Caco-2 (cell line): ENCODE results near the gene NHERF2. TPM values are rescaled to one million over a fixed set of nuclear protein-coding genes. Genes with fewer than 3 reads are reported as not detected.

Source experiments
- BruUV-seq: library from RNA; stranded (reverse); fragments of 400-500 nt; replicated peaks from 2 replicates; lab custom pipeline; 2021; lab: Mats Ljungman, UMichigan
- CTCF ChIA-PET: fragments of 300-600 bp; sonication (Branson Sonifier 250); formaldehyde crosslinking; loops from one replicate; lab custom pipeline; 2022; ENCODE audit warnings: antibody characterized with exemption; lab: Charles Lee
- POLR2A ChIA-PET: fragments of 300-600 bp; sonication (Branson Sonifier 250); formaldehyde crosslinking; loops from one replicate; lab custom pipeline; 2022; ENCODE audit warnings: antibody characterized with exemption; lab: Charles Lee
- DNase-seq, 2 experiments: peaks; one replicate each; pipeline versions ENCODE4 v3.0.0 to v3.0.0-alpha.2; 2020 to 2022
- H3K27me3 ChIP-seq: replicated peaks from 2 replicates; pipeline ENCODE4 v1.6.0; 2011; ENCODE audit warnings: low read length; ENCODE audit not compliant: control insufficient read depth, insufficient read depth
- H3K36me3 ChIP-seq: 2 replicates; pipeline ENCODE4 v1.5.1; 2011; ENCODE audit warnings: low read length; ENCODE audit not compliant: control insufficient read depth, insufficient read depth
- H3K4me1 ChIP-seq: fragments of 250-450 bp; sonication (Bioruptor Pico); 2 replicates; pipeline ENCODE4 v1.5.1; 2020; ENCODE audit warnings: mild to moderate bottlenecking
- H3K4me3 ChIP-seq: 2 replicates; pipeline ENCODE4 v1.5.1; 2011; ENCODE audit warnings: low read depth, mild to moderate bottlenecking, control low read depth, low read length
- H3K9me3 ChIP-seq: fragments of 250-450 bp; sonication (Bioruptor Pico); 2 replicates; pipeline ENCODE4 v1.5.1; 2020; ENCODE audit warnings: mild to moderate bottlenecking, moderate library complexity
- H3K27ac Mint-ChIP-seq: one replicate; pipeline ENCODE4 v1.8.0; 2022; ENCODE audit warnings: mixed read lengths; ENCODE audit not compliant: unreplicated experiment
- H3K27me3 Mint-ChIP-seq: one replicate; pipeline ENCODE4 v1.8.0; 2022; ENCODE audit warnings: mixed read lengths; ENCODE audit not compliant: insufficient read depth, unreplicated experiment
- H3K36me3 Mint-ChIP-seq: one replicate; pipeline ENCODE4 v1.8.0; 2022; ENCODE audit warnings: mild to moderate bottlenecking, mixed read lengths; ENCODE audit not compliant: insufficient read depth, unreplicated experiment
- H3K4me1 Mint-ChIP-seq: one replicate; pipeline ENCODE4 v1.8.0; 2022; ENCODE audit warnings: low read depth, mixed read lengths; ENCODE audit not compliant: unreplicated experiment
- H3K4me3 Mint-ChIP-seq: one replicate; pipeline ENCODE4 v1.8.0; 2022; ENCODE audit warnings: mild to moderate bottlenecking, moderate library complexity, mixed read lengths; ENCODE audit not compliant: unreplicated experiment
- H3K9me3 Mint-ChIP-seq: one replicate; pipeline ENCODE4 v1.8.0; 2022; ENCODE audit warnings: mixed read lengths; ENCODE audit not compliant: unreplicated experiment
- intact Hi-C: fragments of 100-400 bp; cut with micrococcal nuclease; formaldehyde crosslinking; loops from one replicate; pipeline ENCODE4 v1.10.0; 2022; ENCODE audit not compliant: unreplicated experiment
- total RNA-seq: library from RNA; stranded (reverse); gene quantifications from 2 replicates; pipeline ENCODE4 v1.2.3, GENCODE V29; 2022
- TF ChIP-seq, protein P1 (sequence below), 2 experiments: fragments of 200-600 bp in 1 of 2; IDR thresholded peaks; 1 replicate in 1 of 2; 2 replicates in 1 of 2; pipeline versions ENCODE4 v1.5.1 to v1.8.0; 2011 to 2022; ENCODE audit warnings: antibody characterized with exemption in 1 of 2, control low read depth in 1 of 2, inconsistent platforms in 1 of 2, low read depth in 1 of 2, low read length in 1 of 2, mild to moderate bottlenecking in 1 of 2, moderate library complexity in 1 of 2; ENCODE audit not compliant: insufficient read depth in 1 of 2, severe bottlenecking in 1 of 2, unreplicated experiment in 1 of 2

NHERF2 gene
- total RNA-seq, 1 experiment from 2014 or later: 26.6 TPM

DNA sequence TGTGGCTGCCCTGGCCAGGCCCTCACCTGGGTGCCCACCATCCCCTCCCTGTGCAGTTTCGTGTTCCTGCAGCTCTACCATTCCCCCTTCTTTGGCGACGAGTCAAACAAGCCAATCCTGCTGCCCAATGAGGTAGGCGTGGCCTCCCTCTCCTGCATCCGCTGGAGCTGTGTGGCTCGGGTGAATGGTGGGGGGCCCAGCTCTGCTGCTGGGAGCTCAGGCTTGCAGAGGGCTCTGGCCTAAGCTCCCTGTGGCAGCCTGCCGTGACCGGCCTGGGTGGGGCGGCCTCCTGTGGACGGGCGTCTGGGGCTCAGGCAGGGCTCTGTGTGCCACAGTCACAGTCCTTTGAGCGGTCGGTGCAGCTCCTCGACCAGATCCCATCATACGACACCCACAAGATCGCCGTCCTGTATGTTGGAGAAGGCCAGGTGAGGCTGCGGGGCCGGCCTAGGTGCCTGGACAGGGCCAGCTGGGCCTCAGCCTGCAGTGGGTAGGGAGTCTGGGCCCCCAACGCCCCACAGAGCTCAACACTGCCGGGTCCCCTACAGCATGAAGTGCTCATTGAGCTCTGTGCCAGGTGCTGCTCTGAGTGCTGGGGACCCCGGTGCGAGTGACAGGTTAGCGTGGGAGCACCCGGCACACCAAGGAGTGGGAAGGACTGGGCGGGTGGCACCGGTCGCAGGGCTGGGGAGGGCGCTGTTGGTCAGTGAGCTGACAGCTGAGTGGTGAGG is 58.4 kb downstream of the NHERF2 start:
- H3K9me3 ChIP-seq: no peaks in the 10 kb centered on the region
- TF ChIP-seq, protein P1, sequence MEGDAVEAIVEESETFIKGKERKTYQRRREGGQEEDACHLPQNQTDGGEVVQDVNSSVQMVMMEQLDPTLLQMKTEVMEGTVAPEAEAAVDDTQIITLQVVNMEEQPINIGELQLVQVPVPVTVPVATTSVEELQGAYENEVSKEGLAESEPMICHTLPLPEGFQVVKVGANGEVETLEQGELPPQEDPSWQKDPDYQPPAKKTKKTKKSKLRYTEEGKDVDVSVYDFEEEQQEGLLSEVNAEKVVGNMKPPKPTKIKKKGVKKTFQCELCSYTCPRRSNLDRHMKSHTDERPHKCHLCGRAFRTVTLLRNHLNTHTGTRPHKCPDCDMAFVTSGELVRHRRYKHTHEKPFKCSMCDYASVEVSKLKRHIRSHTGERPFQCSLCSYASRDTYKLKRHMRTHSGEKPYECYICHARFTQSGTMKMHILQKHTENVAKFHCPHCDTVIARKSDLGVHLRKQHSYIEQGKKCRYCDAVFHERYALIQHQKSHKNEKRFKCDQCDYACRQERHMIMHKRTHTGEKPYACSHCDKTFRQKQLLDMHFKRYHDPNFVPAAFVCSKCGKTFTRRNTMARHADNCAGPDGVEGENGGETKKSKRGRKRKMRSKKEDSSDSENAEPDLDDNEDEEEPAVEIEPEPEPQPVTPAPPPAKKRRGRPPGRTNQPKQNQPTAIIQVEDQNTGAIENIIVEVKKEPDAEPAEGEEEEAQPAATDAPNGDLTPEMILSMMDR (IDR thresholded peaks at IDR 0.05; ENCODE audit: insufficient read depth in 1 of 2, low read depth in 1 of 2, low read length in 1 of 2, severe bottlenecking in 1 of 2, unreplicated experiment in 1 of 2): no peak
- H3K27me3 ChIP-seq: no peaks in the 10 kb centered on the region
- intact Hi-C loops: no loop called here
- POLR2A ChIA-PET: interaction anchor here (0.7 kb wide), 1 partner anchor 165 kb away, joined by 3 read pairs; no protein-coding TSS in a partner anchor
- Mint-ChIP-seq H3K4me1 (no peaks in the 10 kb centered on the region), H3K9me3 (no peaks in the 10 kb centered on the region), H3K27ac (no peak overlapping the region), H3K36me3 (peaks cover 53% of the 10 kb centered on the region), H3K4me3 (no peak overlapping the region), H3K27me3 (no peaks in the 10 kb centered on the region)
- no TSS peak for BruUV-seq
- no peak for DNase-seq
- no peak overlapping the region for H3K4me3 ChIP-seq
- H3K4me1 ChIP-seq: no peaks in the 10 kb centered on the region
- CTCF ChIA-PET: interaction anchor here (1.4 kb wide), 1 partner anchor 56 kb away, joined by 3 read pairs; no protein-coding TSS in a partner anchor
- H3K36me3 ChIP-seq: no peaks in the 10 kb centered on the region

DNA sequence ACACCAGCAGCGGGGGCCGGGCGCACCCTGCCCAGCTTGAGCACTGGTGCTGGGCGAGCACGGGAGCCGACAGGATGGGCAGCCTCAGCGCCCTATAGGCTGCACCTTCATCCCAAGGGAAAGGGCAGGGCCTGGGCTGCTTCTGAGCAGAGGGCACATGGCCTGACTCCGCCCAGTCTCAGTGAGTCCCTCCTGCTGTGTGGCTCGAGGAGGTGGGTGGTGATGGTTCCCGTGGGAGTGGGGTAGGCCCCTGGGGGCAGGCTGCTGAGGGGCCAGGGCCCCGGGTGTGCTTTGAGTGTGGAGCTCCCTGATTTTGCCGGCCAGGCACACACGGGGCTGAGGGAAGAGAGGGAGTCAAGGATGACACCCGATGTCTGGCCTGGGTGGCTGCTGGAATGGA is 59.0 kb downstream of the NHERF2 start:
- BruUV-seq: no TSS peak
- ChIA-PET CTCF (interaction anchor here (1.4 kb wide), 1 partner anchor 55 kb away, joined by 3 read pairs; no protein-coding TSS in a partner anchor), POLR2A (no interaction called here)
- Histone ChIP-seq H3K4me1 (peaks cover 6% of the 10 kb centered on the region), H3K9me3 (no peaks in the 10 kb centered on the region), H3K4me3 (no peak overlapping the region), H3K27me3 (no peaks in the 10 kb centered on the region), H3K36me3 (no peaks in the 10 kb centered on the region; the same call in 1 of the 2 replicates)
- H3K4me3 Mint-ChIP-seq: no peak overlapping the region
- intact Hi-C loops: no loop called here
- no peaks in the 10 kb centered on the region for H3K4me1 Mint-ChIP-seq
- H3K36me3 Mint-ChIP-seq: peaks cover 59% of the 10 kb centered on the region
- no peaks in the 10 kb centered on the region for H3K9me3 Mint-ChIP-seq
- TF ChIP-seq, protein P1 (IDR thresholded peaks at IDR 0.05; ENCODE audit: insufficient read depth in 1 of 2, low read depth in 1 of 2, low read length in 1 of 2, severe bottlenecking in 1 of 2, unreplicated experiment in 1 of 2): no peak
- no peak overlapping the region for H3K27ac Mint-ChIP-seq
- DNase-seq: no peak
- H3K27me3 Mint-ChIP-seq: no peaks in the 10 kb centered on the region

DNA sequence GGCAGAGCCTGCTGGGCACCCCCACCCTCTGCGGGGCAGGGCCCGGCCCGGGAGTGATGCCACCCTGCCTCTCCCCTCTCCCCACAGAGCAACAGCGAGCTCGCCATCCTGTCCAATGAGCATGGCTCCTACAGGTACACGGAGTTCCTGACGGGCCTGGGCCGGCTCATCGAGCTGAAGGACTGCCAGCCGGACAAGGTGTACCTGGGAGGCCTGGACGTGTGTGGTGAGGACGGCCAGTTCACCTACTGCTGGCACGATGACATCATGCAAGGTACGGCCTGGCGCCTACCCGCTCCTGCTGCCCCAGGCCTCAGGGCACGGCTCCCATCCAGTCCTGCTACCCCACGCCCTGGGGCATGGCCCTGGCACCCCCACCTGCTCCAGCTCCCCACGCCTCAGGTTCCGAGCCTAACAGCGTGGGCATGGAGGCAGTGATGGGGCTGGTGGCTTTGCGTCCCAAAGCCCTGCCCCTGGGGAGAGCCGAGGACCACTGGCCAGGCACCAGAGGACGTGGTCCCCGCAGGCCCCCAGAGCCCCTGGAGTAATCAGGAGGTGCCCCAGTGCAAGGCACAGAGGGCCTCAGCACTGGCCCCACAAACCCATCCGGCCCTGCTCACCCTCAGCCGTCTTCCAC is 59.5 kb downstream of the NHERF2 start:
- CTCF ChIA-PET: no interaction called here
- intact Hi-C loops: no loop called here
- no peak overlapping the region for H3K4me3 Mint-ChIP-seq
- TF ChIP-seq, protein P1 (IDR thresholded peaks at IDR 0.05; ENCODE audit: insufficient read depth in 1 of 2, low read depth in 1 of 2, low read length in 1 of 2, severe bottlenecking in 1 of 2, unreplicated experiment in 1 of 2): no peak
- H3K9me3 Mint-ChIP-seq: no peaks in the 10 kb centered on the region
- POLR2A ChIA-PET: no interaction called here
- no TSS peak for BruUV-seq
- Histone ChIP-seq H3K4me1 (peaks cover 7% of the 10 kb centered on the region), H3K9me3 (no peaks in the 10 kb centered on the region), H3K36me3 (no peaks in the 10 kb centered on the region; the same call in 1 of the 2 replicates), H3K27me3 (no peaks in the 10 kb centered on the region), H3K4me3 (no peak overlapping the region)
- no peaks in the 10 kb centered on the region for H3K4me1 Mint-ChIP-seq
- no peak overlapping the region for H3K27ac Mint-ChIP-seq
- no peaks in the 10 kb centered on the region for H3K27me3 Mint-ChIP-seq
- H3K36me3 Mint-ChIP-seq: peaks cover 65% of the 10 kb centered on the region
- DNase-seq: no peak
